GM10266 (cell line): ENCODE measurements around the gene CFAP53.
A peak's percentile ranks its signal among the peaks of the same experiment; 100 is the strongest.

Source experiments
- DNase-seq: peaks from one replicate; pipeline ENCODE4 v3.0.0; 2012; ENCODE audit errors: extremely low spot score
- TF ChIP-seq, protein P1 (sequence below): IDR thresholded peaks from 2 replicates; pipeline ENCODE4 v1.5.1; 2012; ENCODE audit warnings: mild to moderate bottlenecking, low read depth; ENCODE audit not compliant: control insufficient read depth, insufficient read depth; ENCODE audit errors: missing control alignments

CFAP53 gene

DNA sequence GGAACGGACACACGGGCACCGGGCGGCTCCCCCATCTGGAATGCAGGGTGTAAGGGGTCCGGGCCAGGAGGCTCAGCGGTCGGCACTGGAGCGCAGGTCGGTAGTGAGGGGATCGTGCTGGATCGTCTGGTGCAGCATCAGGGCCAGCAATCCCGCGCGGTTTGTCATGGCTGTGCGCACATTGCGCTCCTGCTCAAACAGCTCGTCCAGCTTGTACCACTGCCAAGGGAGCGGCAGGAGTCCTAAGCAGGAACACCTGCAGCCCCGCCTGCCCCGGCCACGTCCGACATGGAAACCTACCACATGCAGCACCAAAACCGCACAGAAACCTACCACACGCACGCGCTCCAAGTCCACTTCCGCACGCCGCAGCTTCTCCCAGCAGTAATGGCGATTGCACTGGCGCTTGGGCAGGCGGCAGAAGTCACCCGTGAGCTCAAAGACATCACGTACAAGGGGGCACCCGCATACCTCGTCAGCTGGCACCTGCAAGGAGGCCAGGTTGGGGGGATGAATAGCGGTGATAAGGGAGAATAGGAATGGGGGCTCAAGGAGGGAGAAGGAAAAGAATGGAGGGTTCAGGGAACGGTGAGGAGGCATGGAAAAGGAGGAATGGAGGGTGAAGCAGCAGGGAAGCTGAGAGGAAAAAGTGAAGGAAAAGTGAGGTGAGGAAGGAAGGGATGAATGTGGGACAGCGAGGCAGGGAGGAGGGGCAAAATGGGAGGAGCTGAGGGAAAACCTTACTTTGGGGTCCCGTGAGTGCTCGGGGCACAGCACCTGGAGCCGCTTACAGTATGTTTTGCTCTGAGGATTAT is 16.4 kb upstream of the CFAP53 start:
- TF ChIP-seq, protein P1, sequence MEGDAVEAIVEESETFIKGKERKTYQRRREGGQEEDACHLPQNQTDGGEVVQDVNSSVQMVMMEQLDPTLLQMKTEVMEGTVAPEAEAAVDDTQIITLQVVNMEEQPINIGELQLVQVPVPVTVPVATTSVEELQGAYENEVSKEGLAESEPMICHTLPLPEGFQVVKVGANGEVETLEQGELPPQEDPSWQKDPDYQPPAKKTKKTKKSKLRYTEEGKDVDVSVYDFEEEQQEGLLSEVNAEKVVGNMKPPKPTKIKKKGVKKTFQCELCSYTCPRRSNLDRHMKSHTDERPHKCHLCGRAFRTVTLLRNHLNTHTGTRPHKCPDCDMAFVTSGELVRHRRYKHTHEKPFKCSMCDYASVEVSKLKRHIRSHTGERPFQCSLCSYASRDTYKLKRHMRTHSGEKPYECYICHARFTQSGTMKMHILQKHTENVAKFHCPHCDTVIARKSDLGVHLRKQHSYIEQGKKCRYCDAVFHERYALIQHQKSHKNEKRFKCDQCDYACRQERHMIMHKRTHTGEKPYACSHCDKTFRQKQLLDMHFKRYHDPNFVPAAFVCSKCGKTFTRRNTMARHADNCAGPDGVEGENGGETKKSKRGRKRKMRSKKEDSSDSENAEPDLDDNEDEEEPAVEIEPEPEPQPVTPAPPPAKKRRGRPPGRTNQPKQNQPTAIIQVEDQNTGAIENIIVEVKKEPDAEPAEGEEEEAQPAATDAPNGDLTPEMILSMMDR, result no peak

DNA sequence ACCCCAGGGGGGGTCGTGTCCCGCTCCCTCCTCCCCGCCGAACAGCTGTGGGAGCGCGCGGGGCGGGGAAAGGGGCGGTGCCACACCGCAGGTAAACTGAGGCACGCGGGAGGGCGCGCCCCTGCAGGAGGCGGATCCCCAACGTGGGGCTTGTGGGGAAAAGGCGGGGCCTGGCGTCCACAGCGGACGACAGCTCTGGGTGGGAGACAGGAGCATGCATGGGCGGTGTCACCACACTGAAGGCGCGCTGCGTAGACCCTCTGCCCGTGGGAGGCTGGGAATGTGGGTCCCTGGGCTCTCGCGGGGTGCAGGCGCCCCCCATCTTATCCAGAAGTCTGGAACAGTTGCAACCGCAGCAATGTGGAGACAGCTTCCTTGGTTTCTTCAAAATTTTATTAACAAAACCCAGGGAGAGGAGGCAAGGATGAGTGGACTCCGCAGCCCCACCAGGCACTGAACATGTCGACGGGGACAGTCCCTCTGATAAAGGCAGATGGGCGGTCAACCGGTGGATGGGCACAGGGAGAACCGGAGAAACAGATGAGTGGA is 15.8 kb upstream of the CFAP53 start:
- no peak for DNase-seq
- TF ChIP-seq, protein P1, result no peak

More for the DNA sequence above, 16.4 kb upstream of the CFAP53 start:
- no peak for DNase-seq

GRCh38 chr18:50281295-50281971 is 15.1 kb upstream of the CFAP53 start, which contains the start of gene MBD1:
MBD1 (minus strand) TSS chr18:50281523; CDS start chr18:50279992, 1,531 bp downstream.
- peak; percentile 97 for DNase-seq
- TF ChIP-seq, protein P1, result no peak

- DNase-seq, result no peak
- TF ChIP-seq, protein P1, result no peak
These were observed 14.5 kb upstream of the CFAP53 start for GRCh38 chr18:50280707-50281294.

- DNase-seq, result no peak
- TF ChIP-seq, protein P1, result no peak
These were observed 13.5 kb upstream of the CFAP53 start for GRCh38 chr18:50279752-50280151.

GRCh38 chr18:50277942-50278341 is 11.6 kb upstream of the CFAP53 start:
- TF ChIP-seq, protein P1, result no peak
- no peak for DNase-seq
